Gastrocnemius medialis (tissue), 4 donors: Measurements from ENCODE around the gene FXYD2.

Source experiments
- CTCF ChIP-seq, 5 experiments: fragments of 450-650 bp in 3 of 5; fragments of 200-600 bp in 2 of 5; sonication (generic) in 2 of 5; IDR thresholded peaks in 4 of 5; conservative IDR thresholded peaks in 1 of 5; 1 replicate in 4 of 5; 2 replicates in 1 of 5; pipeline ENCODE4 v1.5.1; 2016 to 2019; ENCODE audit warnings: antibody characterized with exemption in 5 of 5, mild to moderate bottlenecking in 3 of 5, moderate library complexity in 3 of 5
- POLR2A ChIP-seq, 2 donors: fragments of 450-650 bp; IDR thresholded peaks; one replicate each; pipeline ENCODE4 v1.6.1; 2017; ENCODE audit warnings: antibody characterized with exemption in 2 of 2, mild to moderate bottlenecking in 2 of 2, moderate library complexity in 2 of 2

- TF ChIP-seq CTCF (IDR thresholded peaks at IDR 0.05 in 4 of 5, conservative IDR thresholded peaks at IDR 0.05 in 1 of 5) (no peak), POLR2A (IDR thresholded peaks at IDR 0.05) (no peak)
Observed at GRCh38 chr11:117829369-117829725, 4.8 kb upstream of the FXYD2 start.
